ENCODE measurements around the gene DENND2D. TPM values are rescaled to one million over a fixed set of nuclear protein-coding genes. Genes with fewer than 3 reads are reported as not detected.

Gene DENND2D
- total RNA-seq, 1 donor from 2014 or later: 2.6 TPM

DNA sequence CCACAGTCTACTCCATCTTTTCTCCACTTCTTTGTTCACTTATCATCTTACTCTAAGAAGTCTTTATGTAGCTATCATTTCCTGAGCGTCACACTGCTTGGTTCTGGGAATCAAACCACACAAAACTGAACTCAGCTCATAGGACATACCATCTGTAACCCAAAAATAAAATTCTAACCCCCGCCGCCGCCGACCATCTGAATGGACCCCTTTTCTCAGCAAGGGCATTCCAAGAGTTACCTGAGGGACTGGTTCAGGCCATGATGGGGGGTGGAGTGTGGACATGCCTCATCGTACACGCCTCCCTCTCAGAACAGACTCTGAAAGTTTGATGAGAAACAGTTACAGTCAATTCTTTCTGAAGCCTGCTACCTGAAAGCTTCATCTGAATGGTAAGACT, 14.4 kb upstream of the DENND2D start:
- no peak overlapping the region for H3K4me3 Mint-ChIP-seq (ENCODE audit: low read depth)
- H3K4me1 Mint-ChIP-seq (ENCODE audit: low read depth): peaks cover 35% of the 10 kb centered on the region
- peak overlapping the region; percentile 90 for H3K27ac Mint-ChIP-seq
- DNase-seq (ENCODE audit: low spot score, unreplicated experiment): no peak
- TF ChIP-seq, protein P1, sequence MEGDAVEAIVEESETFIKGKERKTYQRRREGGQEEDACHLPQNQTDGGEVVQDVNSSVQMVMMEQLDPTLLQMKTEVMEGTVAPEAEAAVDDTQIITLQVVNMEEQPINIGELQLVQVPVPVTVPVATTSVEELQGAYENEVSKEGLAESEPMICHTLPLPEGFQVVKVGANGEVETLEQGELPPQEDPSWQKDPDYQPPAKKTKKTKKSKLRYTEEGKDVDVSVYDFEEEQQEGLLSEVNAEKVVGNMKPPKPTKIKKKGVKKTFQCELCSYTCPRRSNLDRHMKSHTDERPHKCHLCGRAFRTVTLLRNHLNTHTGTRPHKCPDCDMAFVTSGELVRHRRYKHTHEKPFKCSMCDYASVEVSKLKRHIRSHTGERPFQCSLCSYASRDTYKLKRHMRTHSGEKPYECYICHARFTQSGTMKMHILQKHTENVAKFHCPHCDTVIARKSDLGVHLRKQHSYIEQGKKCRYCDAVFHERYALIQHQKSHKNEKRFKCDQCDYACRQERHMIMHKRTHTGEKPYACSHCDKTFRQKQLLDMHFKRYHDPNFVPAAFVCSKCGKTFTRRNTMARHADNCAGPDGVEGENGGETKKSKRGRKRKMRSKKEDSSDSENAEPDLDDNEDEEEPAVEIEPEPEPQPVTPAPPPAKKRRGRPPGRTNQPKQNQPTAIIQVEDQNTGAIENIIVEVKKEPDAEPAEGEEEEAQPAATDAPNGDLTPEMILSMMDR (IDR thresholded peaks at IDR 0.05; ENCODE audit: unreplicated experiment): no peak
- H3K36me3 Mint-ChIP-seq (ENCODE audit: insufficient read depth): no peaks in the 10 kb centered on the region
- H3K9me3 Mint-ChIP-seq (ENCODE audit: low read depth): peaks cover 3% of the 10 kb centered on the region
- H3K27me3 Mint-ChIP-seq: no peaks in the 10 kb centered on the region

DNA sequence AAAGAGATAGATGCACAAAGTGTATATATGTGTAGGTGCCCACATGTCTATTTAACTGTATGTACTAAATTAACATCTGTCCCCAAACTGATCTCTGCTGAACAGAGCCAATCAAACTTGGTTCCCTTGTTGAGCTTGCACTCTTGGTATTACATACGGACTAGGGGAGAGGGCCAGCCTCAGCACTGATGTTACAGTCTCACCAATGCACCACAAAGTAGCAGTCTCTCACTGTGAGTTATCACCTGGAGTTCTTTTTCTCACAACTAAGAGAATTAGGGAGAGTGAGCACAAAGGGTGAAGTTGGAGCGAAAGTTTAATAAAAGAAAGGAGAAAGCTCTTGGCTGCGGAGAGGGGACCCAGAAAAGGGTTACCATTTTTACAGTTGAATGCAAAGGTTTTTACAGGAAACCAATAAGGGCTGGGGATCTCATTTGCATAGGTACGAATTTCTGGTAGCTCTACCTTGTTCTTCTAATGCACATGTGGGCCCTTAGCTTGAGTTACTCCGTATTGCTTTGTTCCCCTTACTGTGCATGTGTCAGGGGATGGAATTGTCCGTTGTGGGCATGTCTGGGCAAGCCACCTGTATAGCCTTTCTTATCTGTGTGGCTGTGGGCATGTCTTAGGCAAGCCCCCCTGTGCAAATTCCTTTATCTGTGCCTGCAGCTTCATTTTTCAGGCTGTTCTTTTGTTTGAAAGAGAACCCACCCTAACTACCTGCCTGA, 13.8 kb upstream of the DENND2D start:
- peak overlapping the region; percentile 90 for H3K27ac Mint-ChIP-seq
- H3K4me3 Mint-ChIP-seq (ENCODE audit: low read depth): no peak overlapping the region
- H3K4me1 Mint-ChIP-seq (ENCODE audit: low read depth): peaks cover 30% of the 10 kb centered on the region
- TF ChIP-seq, protein P1 (IDR thresholded peaks at IDR 0.05; ENCODE audit: unreplicated experiment): no peak
- DNase-seq (ENCODE audit: low spot score, unreplicated experiment): no peak
- no peaks in the 10 kb centered on the region for H3K36me3 Mint-ChIP-seq (ENCODE audit: insufficient read depth)
- no peaks in the 10 kb centered on the region for H3K27me3 Mint-ChIP-seq
- H3K9me3 Mint-ChIP-seq (ENCODE audit: low read depth): peaks cover 3% of the 10 kb centered on the region

DNA sequence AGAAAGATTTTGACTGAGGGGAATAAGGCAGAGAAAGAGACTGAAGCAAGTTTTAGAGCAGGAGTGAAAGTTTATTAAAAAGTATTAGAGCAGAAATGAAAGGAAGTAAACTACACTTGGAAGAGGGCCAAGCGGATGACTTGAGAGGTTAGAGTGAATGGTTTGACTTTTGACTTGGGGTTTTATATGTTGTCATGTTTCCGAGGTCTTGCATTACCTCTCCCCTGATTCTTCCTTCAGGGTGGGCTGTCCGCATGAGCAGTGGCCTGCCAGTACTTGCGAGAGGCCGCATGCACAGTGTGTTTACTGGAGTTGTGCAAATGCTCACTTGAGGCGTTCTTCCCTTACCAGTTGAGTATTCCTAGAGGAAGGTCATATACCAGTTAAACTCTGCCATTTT, 13.0 kb upstream of the DENND2D start:
- H3K4me3 Mint-ChIP-seq (ENCODE audit: low read depth): no peak overlapping the region
- H3K9me3 Mint-ChIP-seq (ENCODE audit: low read depth): peaks cover 3% of the 10 kb centered on the region
- TF ChIP-seq, protein P1 (IDR thresholded peaks at IDR 0.05; ENCODE audit: unreplicated experiment): no peak
- DNase-seq (ENCODE audit: low spot score, unreplicated experiment): no peak
- no peaks in the 10 kb centered on the region for H3K36me3 Mint-ChIP-seq (ENCODE audit: insufficient read depth)
- peak overlapping the region; percentile 84 for H3K27ac Mint-ChIP-seq
- H3K27me3 Mint-ChIP-seq: peaks cover 2% of the 10 kb centered on the region
- peaks cover 30% of the 10 kb centered on the region for H3K4me1 Mint-ChIP-seq (ENCODE audit: low read depth)

DNA sequence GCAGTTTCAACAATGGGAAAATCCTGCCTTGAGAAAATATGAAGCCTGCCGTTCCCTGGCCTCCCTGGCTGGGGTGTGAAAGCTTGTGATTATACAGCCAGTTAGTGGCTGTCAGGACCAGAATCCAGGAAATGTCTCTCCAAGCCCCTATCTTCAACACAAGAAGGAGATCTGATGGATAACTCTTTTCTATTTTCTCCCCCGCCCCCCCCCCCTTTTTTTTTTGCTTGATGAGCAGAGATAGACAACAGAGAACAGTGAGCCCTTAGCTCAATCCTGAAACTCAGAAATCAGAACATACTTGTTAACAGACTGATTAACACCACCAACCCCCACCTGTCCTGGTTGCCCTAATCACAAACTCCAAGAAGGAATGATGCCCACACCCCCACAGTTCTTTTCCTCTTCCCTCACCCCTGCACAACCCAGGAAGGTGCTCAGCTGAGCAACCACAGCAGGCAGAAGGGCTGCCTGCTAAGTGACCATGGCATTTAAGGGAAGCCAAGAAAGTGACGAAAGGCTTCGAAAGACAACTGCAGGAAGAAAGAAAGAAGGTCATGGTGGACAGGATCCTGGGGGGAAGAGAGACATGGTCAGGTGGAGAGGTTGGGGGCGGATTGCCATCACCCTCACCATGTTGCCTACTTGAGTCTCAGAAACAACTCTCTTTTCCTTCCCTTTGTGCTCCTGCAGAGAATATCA, 12.3 kb upstream of the DENND2D start:
- TF ChIP-seq, protein P1 (IDR thresholded peaks at IDR 0.05; ENCODE audit: unreplicated experiment): no peak
- peak overlapping the region; percentile 84 for H3K27ac Mint-ChIP-seq

DNA sequence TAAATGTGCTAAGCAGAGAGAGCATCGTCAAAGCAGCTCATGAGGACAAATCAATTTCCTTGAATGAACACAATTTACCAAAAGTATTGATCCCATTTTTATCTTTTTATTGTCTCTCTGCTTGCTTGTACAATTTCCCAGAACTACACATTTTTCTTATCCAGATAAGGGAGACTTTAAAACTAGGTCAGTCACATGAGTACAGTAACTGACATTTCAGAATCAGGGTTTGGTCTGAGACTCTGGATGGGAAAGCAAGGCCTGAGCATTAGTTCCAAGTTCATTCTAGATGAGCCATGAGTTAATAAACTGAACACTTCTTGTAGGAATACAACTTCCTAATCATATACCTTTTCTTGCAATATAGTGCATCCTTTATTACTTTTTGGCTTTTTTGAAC, 11.5 kb upstream of the DENND2D start:
- Mint-ChIP-seq H3K36me3 (ENCODE audit: insufficient read depth) (no peaks in the 10 kb centered on the region), H3K9me3 (ENCODE audit: low read depth) (peaks cover 3% of the 10 kb centered on the region)

More for the DNA sequence above, 12.3 kb upstream of the DENND2D start:
- peaks cover 3% of the 10 kb centered on the region for H3K27me3 Mint-ChIP-seq
- H3K4me3 Mint-ChIP-seq (ENCODE audit: low read depth): no peak overlapping the region
- H3K36me3 Mint-ChIP-seq (ENCODE audit: insufficient read depth): no peaks in the 10 kb centered on the region
- H3K9me3 Mint-ChIP-seq (ENCODE audit: low read depth): peaks cover 3% of the 10 kb centered on the region
- peaks cover 30% of the 10 kb centered on the region for H3K4me1 Mint-ChIP-seq (ENCODE audit: low read depth)
- no peak for DNase-seq (ENCODE audit: low spot score, unreplicated experiment)

More for the DNA sequence above, 11.5 kb upstream of the DENND2D start:
- TF ChIP-seq, protein P1 (IDR thresholded peaks at IDR 0.05; ENCODE audit: unreplicated experiment): no peak
- Mint-ChIP-seq H3K27me3 (peaks cover 3% of the 10 kb centered on the region), H3K27ac (no peak overlapping the region), H3K4me1 (ENCODE audit: low read depth) (peaks cover 30% of the 10 kb centered on the region), H3K4me3 (ENCODE audit: low read depth) (no peak overlapping the region)
- DNase-seq (ENCODE audit: low spot score, unreplicated experiment): no peak

Measured in progenitor cell of endocrine pancreas (in vitro differentiated cells).